Measurements from ENCODE around the gene INPP5K.

Gene INPP5K

GRCh38 chr17:1486802-1487695 lies 29.4 kb downstream of the INPP5K start:
- peak overlapping the region; percentile 20 for H3K4me3 ChIP-seq (ENCODE audit: low read depth, low read length)

GRCh38 chr17:1485423-1486376 lies 30.7 kb downstream of the INPP5K start:
- peak overlapping the region; percentile 38 for H3K4me3 ChIP-seq (ENCODE audit: low read depth, low read length)

- peak overlapping the region; percentile 29 for H3K4me3 ChIP-seq (ENCODE audit: low read depth, low read length)
Measured at GRCh38 chr17:1484676-1485422, 31.6 kb downstream of the INPP5K start.

- no peak overlapping the region for H3K4me3 ChIP-seq (ENCODE audit: low read depth, low read length)
Measured at GRCh38 chr17:1484060-1484535, 32.3 kb downstream of the INPP5K start.

- H3K4me3 ChIP-seq (ENCODE audit: low read depth, low read length) = no peak overlapping the region
Measured at GRCh38 chr17:1482680-1483079, 33.7 kb downstream of the INPP5K start.

GRCh38 chr17:1481736-1482135 lies 34.7 kb downstream of the INPP5K start:
- no peak overlapping the region for H3K4me3 ChIP-seq (ENCODE audit: low read depth, low read length)

GRCh38 chr17:1480747-1481465 lies 35.5 kb downstream of the INPP5K start:
- H3K4me3 ChIP-seq (ENCODE audit: low read depth, low read length) = no peak overlapping the region

GRCh38 chr17:1478418-1478817 lies 38.0 kb downstream of the INPP5K start:
- no peak overlapping the region for H3K4me3 ChIP-seq (ENCODE audit: low read depth, low read length)

- no peak overlapping the region for H3K4me3 ChIP-seq (ENCODE audit: low read depth, low read length)
Measured at GRCh38 chr17:1475321-1475854, 41.0 kb downstream of the INPP5K start.

- no peak overlapping the region for H3K4me3 ChIP-seq (ENCODE audit: low read depth, low read length)
Measured at GRCh38 chr17:1474402-1475189, 41.8 kb downstream of the INPP5K start.

- H3K4me3 ChIP-seq (ENCODE audit: low read depth, low read length) = no peak overlapping the region
Measured at GRCh38 chr17:1473841-1474240, 42.6 kb downstream of the INPP5K start.

GRCh38 chr17:1473170-1473569 lies 43.2 kb downstream of the INPP5K start:
- H3K4me3 ChIP-seq (ENCODE audit: low read depth, low read length) = no peak overlapping the region

- H3K4me3 ChIP-seq (ENCODE audit: low read depth, low read length) = no peak overlapping the region
Measured at GRCh38 chr17:1471911-1472821, 44.2 kb downstream of the INPP5K start.

- no peak overlapping the region for H3K4me3 ChIP-seq (ENCODE audit: low read depth, low read length)
Measured at GRCh38 chr17:1471490-1471889, 44.9 kb downstream of the INPP5K start.

GRCh38 chr17:1470755-1471462 lies 45.5 kb downstream of the INPP5K start:
- no peak overlapping the region for H3K4me3 ChIP-seq (ENCODE audit: low read depth, low read length)

- no peak overlapping the region for H3K4me3 ChIP-seq (ENCODE audit: low read depth, low read length)
Measured at GRCh38 chr17:1470071-1470754, 46.2 kb downstream of the INPP5K start.

Data from iPS-11a (cell line).